ENCODE data around the gene MLF1.

GRCh38 chr3:158532099-158532734 lies 38.8 kb upstream of the MLF1 start:
- TF ChIP-seq, protein P1, sequence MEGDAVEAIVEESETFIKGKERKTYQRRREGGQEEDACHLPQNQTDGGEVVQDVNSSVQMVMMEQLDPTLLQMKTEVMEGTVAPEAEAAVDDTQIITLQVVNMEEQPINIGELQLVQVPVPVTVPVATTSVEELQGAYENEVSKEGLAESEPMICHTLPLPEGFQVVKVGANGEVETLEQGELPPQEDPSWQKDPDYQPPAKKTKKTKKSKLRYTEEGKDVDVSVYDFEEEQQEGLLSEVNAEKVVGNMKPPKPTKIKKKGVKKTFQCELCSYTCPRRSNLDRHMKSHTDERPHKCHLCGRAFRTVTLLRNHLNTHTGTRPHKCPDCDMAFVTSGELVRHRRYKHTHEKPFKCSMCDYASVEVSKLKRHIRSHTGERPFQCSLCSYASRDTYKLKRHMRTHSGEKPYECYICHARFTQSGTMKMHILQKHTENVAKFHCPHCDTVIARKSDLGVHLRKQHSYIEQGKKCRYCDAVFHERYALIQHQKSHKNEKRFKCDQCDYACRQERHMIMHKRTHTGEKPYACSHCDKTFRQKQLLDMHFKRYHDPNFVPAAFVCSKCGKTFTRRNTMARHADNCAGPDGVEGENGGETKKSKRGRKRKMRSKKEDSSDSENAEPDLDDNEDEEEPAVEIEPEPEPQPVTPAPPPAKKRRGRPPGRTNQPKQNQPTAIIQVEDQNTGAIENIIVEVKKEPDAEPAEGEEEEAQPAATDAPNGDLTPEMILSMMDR (IDR thresholded peaks at IDR 0.05), result peak; percentile 82
- TF ChIP-seq ZFX (IDR thresholded peaks at IDR 0.05; ENCODE audit: borderline replicate concordance), result no peak

All from 22Rv1 (cell line).